Natural killer cell (primary cell): ENCODE measurements around the gene CERS6. TPM values are rescaled to one million over a fixed set of nuclear protein-coding genes. Genes with fewer than 3 reads are reported as not detected.

Experiments used
- ATAC-seq, 3 donors: fragments of 150-1000 bp in 2 of 3; fragments of 200-7000 bp in 1 of 3; cut with Tn5 transposase; 1 replicate in 1 of 3; 2 replicates in 2 of 3; pipeline ENCODE4 v1.10.0; 2021; ENCODE audit warnings: mild to moderate bottlenecking in 2 of 3, moderate library complexity in 2 of 3
- DNase-seq, 2 donors: peaks; one replicate each; pipeline versions ENCODE4 v3.0.0 to v3.0.0-alpha.2; 2013 to 2021; ENCODE audit warnings: mixed read lengths in 1 of 2
- H3K27ac ChIP-seq: one replicate; pipeline ENCODE4 v1.5.1; 2013; ENCODE audit warnings: mild to moderate bottlenecking, low read length
- H3K27me3 ChIP-seq: one replicate; pipeline ENCODE4 v1.6.1; 2013; ENCODE audit warnings: low read length; ENCODE audit not compliant: control insufficient read depth, insufficient read depth
- H3K36me3 ChIP-seq: one replicate; pipeline ENCODE4 v1.6.1; 2013; ENCODE audit warnings: low read length; ENCODE audit not compliant: control insufficient read depth, insufficient read depth
- H3K4me1 ChIP-seq: one replicate; pipeline ENCODE4 v1.6.1; 2013; ENCODE audit warnings: low read length; ENCODE audit not compliant: control insufficient read depth, insufficient read depth
- H3K4me3 ChIP-seq: one replicate; pipeline ENCODE4 v1.5.1; 2013; ENCODE audit warnings: low read length
- H3K9me3 ChIP-seq: one replicate; pipeline ENCODE4 v1.6.1; 2013; ENCODE audit warnings: low read length; ENCODE audit not compliant: control insufficient read depth, insufficient read depth
- H3K27ac Mint-ChIP-seq, 2 donors: one replicate each; pipeline ENCODE4 v1.8.0; 2022; ENCODE audit warnings: mild to moderate bottlenecking in 2 of 2, mixed read lengths in 2 of 2, moderate library complexity in 1 of 2
- H3K27me3 Mint-ChIP-seq, 2 donors: one replicate each; pipeline ENCODE4 v1.8.0; 2022; ENCODE audit warnings: low read depth in 2 of 2, mixed read lengths in 2 of 2
- H3K36me3 Mint-ChIP-seq: one replicate; pipeline ENCODE4 v1.8.0; 2022; ENCODE audit warnings: mixed read lengths
- H3K4me1 Mint-ChIP-seq, 2 donors: one replicate each; pipeline ENCODE4 v1.8.0; 2022; ENCODE audit warnings: mixed read lengths in 2 of 2
- H3K4me3 Mint-ChIP-seq: one replicate; pipeline ENCODE4 v1.8.0; 2022; ENCODE audit warnings: mild to moderate bottlenecking, moderate library complexity, mixed read lengths
- H3K9me3 Mint-ChIP-seq, 2 donors: one replicate each; pipeline ENCODE4 v1.8.0; 2022; ENCODE audit warnings: mixed read lengths in 2 of 2
- whole genome bisulfite sequencing: methylation state at CpG from one replicate; pipeline ENCODE4 v1.1.7; 2013; ENCODE audit warnings: missing lambda C conversion rate; ENCODE audit not compliant: insufficient coverage; 5-methylcytosine and 5-hydroxymethylcytosine counted together
- intact Hi-C: fragments of 100-400 bp; cut with micrococcal nuclease; formaldehyde crosslinking; loops from one replicate; pipeline ENCODE4 v1.14.2; 2022
- total RNA-seq, 4 donors: library from RNA; stranded (reverse); fragments of 120-200 nt in 1 of 4; gene quantifications; one replicate each; pipeline versions ENCODE4 v1.2.3 to v1.2.4, GENCODE V29; 2013 to 2022
- TF ChIP-seq, protein P1 (sequence below): fragments of 200-600 bp; IDR thresholded peaks from one replicate; pipeline ENCODE4 v1.8.0; 2022; ENCODE audit warnings: antibody characterized with exemption

CERS6 gene
- total RNA-seq, 3 donors from 2014 or later (not counting 1 experiment from before 2014, with no cell fraction given): 9.1 to 13.5 (median 11.8) TPM

DNA sequence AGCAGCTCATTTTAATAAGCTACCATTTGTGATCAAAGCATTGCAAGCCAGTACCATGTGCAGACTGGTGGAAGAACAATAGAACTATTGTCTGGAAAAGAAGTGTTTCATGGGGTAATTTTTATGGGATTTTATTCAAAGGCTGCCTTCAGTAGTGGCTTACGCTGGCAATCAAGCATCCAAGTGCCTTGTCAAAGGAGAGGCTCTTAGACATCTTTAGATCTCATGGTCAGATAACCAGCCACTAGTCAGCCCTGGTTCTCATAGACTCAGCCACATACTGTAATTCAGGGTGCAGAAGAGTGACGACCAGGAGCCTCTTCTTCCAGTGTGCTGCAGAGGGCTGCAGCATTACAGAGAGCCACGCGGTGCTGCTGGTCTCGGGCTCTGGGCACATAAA, 247.9 kb downstream of the CERS6 start:
- DNase-seq: no peak
- Mint-ChIP-seq H3K27me3 (no peaks in the 10 kb centered on the region), H3K9me3 (no peaks in the 10 kb centered on the region), H3K27ac (no peak overlapping the region), H3K4me1 (peaks cover 10 to 11% of the 10 kb centered on the region in 2 donors), H3K4me3 (no peak overlapping the region), H3K36me3 (no peaks in the 10 kb centered on the region)
- TF ChIP-seq, protein P1, sequence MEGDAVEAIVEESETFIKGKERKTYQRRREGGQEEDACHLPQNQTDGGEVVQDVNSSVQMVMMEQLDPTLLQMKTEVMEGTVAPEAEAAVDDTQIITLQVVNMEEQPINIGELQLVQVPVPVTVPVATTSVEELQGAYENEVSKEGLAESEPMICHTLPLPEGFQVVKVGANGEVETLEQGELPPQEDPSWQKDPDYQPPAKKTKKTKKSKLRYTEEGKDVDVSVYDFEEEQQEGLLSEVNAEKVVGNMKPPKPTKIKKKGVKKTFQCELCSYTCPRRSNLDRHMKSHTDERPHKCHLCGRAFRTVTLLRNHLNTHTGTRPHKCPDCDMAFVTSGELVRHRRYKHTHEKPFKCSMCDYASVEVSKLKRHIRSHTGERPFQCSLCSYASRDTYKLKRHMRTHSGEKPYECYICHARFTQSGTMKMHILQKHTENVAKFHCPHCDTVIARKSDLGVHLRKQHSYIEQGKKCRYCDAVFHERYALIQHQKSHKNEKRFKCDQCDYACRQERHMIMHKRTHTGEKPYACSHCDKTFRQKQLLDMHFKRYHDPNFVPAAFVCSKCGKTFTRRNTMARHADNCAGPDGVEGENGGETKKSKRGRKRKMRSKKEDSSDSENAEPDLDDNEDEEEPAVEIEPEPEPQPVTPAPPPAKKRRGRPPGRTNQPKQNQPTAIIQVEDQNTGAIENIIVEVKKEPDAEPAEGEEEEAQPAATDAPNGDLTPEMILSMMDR: no peak
- H3K4me1 ChIP-seq: no peaks in the 10 kb centered on the region
- intact Hi-C loops: no loop called here
- WGBS: 80% methylated on average over 5 of the region's 5 CpGs
- H3K36me3 ChIP-seq: no peaks in the 10 kb centered on the region
- ATAC-seq: no peak
- H3K9me3 ChIP-seq: no peaks in the 10 kb centered on the region
- H3K4me3 ChIP-seq: no peak overlapping the region
- H3K27me3 ChIP-seq: no peaks in the 10 kb centered on the region
- H3K27ac ChIP-seq: no peak overlapping the region

DNA sequence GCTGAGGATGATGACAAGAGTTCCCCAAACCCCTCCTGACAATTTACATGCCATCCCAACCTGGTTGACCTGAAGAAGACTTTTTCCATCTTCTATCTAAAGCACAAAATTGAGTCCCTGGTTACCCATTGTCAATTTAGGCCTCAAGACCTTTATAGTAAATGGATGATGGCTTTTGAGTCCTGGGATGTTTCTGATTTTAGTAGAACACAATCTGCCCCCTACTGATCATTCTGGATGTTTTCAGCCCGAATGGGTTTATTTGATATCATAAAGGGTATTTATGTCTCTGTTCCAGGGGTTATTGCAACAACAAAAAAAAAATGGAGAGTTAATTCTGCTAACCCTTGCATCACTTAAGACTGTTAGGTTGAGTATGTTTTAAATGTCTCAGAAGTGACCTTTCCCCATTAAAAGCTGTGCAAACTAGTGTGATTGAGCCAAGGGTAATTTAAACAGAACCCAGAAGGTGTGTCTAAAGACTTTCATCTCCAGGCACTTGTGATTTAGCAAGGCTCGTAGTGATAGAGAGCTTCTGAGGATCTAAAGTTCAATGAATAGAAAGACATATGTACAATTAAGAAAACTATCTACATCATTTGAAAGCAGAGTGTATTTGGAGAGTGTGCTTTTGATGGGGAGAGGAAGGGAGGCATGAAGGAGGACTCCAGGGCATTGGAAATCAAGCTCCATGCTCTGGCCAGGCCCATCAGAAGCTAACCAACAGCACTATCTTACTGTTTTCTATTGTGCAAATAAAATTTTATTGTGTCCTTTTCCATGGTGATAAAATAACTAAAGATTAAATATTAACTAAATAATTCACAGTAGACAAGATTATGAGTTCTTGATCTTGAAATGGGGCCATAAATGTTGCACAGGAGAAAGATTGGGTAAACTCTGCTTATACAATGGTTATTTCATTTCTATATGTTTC, 249.7 kb downstream of the CERS6 start:
- H3K27ac Mint-ChIP-seq: no peak overlapping the region
- Histone ChIP-seq H3K27ac (no peak overlapping the region), H3K36me3 (no peaks in the 10 kb centered on the region), H3K9me3 (no peaks in the 10 kb centered on the region), H3K4me1 (no peaks in the 10 kb centered on the region), H3K27me3 (no peaks in the 10 kb centered on the region), H3K4me3 (no peak overlapping the region)
- H3K4me1 Mint-ChIP-seq: peaks cover 10 to 11% of the 10 kb centered on the region in 2 donors
- no peak overlapping the region for H3K4me3 Mint-ChIP-seq
- ATAC-seq (peak in 1 of 3 donors; percentile 45), DNase-seq (peak in 1 of 2 donors; percentile 31)
- H3K27me3 Mint-ChIP-seq: no peaks in the 10 kb centered on the region
- intact Hi-C loops: loop anchor here (1.0 kb wide), 1 partner anchor 360 kb away; no protein-coding TSS in a partner anchor
- no peaks in the 10 kb centered on the region for H3K9me3 Mint-ChIP-seq
- 78% methylated on average over 1 of the region's 2 CpGs for WGBS
- no peaks in the 10 kb centered on the region for H3K36me3 Mint-ChIP-seq
- TF ChIP-seq, protein P1: peak; percentile 25

DNA sequence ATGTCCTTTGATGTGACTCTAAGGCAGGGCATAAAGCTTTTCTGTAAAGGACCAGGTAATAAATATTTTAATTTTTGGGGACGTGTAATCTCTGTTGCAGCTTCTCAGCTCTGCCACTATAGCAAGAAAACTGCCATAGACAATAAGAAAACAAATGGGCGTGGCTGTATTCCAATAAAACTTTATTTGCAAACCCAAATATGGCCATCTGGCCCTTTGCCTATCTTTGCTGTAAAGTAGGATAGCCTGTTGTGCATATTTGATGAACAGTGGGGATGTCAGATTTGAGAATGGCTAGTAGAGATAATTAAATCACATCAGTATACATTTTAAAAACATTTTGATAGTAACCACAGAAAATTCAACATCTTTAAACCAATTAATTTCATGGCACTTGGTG, 250.7 kb downstream of the CERS6 start:
- no peaks in the 10 kb centered on the region for H3K4me1 ChIP-seq
- Mint-ChIP-seq H3K9me3 (no peaks in the 10 kb centered on the region), H3K4me1 (peaks cover 10 to 14% of the 10 kb centered on the region in 2 donors), H3K36me3 (no peaks in the 10 kb centered on the region), H3K27ac (no peak overlapping the region), H3K4me3 (no peak overlapping the region), H3K27me3 (no peaks in the 10 kb centered on the region)
- H3K36me3 ChIP-seq: no peaks in the 10 kb centered on the region
- DNase-seq (no peak), ATAC-seq (no peak)
- H3K4me3 ChIP-seq: no peak overlapping the region
- TF ChIP-seq, protein P1: no peak
- no peak overlapping the region for H3K27ac ChIP-seq
- H3K9me3 ChIP-seq: no peaks in the 10 kb centered on the region
- WGBS: 93% methylated on average over 2 of the region's 2 CpGs
- H3K27me3 ChIP-seq: no peaks in the 10 kb centered on the region
- intact Hi-C loops: no loop called here
